Activated B cell treated with CpG ODN at 0.5 μM for 24 hours (primary cell): ENCODE measurements around the gene TCEANC. TPM values are rescaled to one million over a fixed set of nuclear protein-coding genes. Genes with fewer than 3 reads are reported as not detected.
"Not testable (repeated sequence)": the region's sequence is repeated elsewhere in the genome, so short reads cannot be mapped to it uniquely, and the experiment has no call there.

ENCODE experiments used
- ATAC-seq: fragments of 200-7000 bp; cut with Tn5 transposase; one replicate; pipeline ENCODE4 v1.10.0; 2021; ENCODE audit warnings: low read depth, mild to moderate bottlenecking, moderate library complexity
- CTCF ChIA-PET: fragments of 350-600 bp; sonication (Branson Sonifier 250); formaldehyde crosslinking; loops from one replicate; lab custom pipeline; 2021; ENCODE audit warnings: antibody characterized with exemption; lab: Charles Lee
- POLR2A ChIA-PET: fragments of 350-600 bp; sonication (Branson Sonifier 250); formaldehyde crosslinking; loops from one replicate; lab custom pipeline; 2021; ENCODE audit warnings: antibody characterized with exemption; lab: Charles Lee
- DNase-seq: peaks from one replicate; pipeline ENCODE4 v3.0.0; 2022
- H3K27ac Mint-ChIP-seq: one replicate; pipeline ENCODE4 v1.8.0; 2020; ENCODE audit warnings: mixed read lengths
- H3K27me3 Mint-ChIP-seq: one replicate; pipeline ENCODE4 v1.8.0; 2021; ENCODE audit warnings: mixed read lengths
- H3K36me3 Mint-ChIP-seq: one replicate; pipeline ENCODE4 v1.8.0; 2021; ENCODE audit warnings: low read depth, mixed read lengths
- H3K4me1 Mint-ChIP-seq: one replicate; pipeline ENCODE4 v1.8.0; 2021; ENCODE audit warnings: mixed read lengths
- H3K4me3 Mint-ChIP-seq: one replicate; pipeline ENCODE4 v1.8.0; 2020; ENCODE audit warnings: mild to moderate bottlenecking, mixed read lengths
- H3K9me3 Mint-ChIP-seq: one replicate; pipeline ENCODE4 v1.8.0; 2020; ENCODE audit warnings: mixed read lengths
- CTCF ChIP-seq: fragments of 200-600 bp; IDR thresholded peaks from one replicate; pipeline ENCODE4 v1.8.0; 2022; ENCODE audit warnings: antibody characterized with exemption, mild to moderate bottlenecking
- intact Hi-C: fragments of 100-400 bp; cut with micrococcal nuclease; formaldehyde crosslinking; loops from one replicate; pipeline ENCODE4 v1.15.1; 2024
- total RNA-seq: library from RNA; stranded (reverse); gene quantifications from 2 replicates; pipeline ENCODE4 v1.2.3, GENCODE V29; 2022

Gene TCEANC
- total RNA-seq, 1 donor from 2014 or later, result 5.9 TPM

GRCh38 chrX:13620207-13620606 lies 32.7 kb upstream of the TCEANC start:
- POLR2A ChIA-PET, result no interaction called here
- Mint-ChIP-seq H3K9me3 (no peaks in the 10 kb centered on the region), H3K27me3 (no peaks in the 10 kb centered on the region), H3K27ac (no peak overlapping the region), H3K4me1 (no peaks in the 10 kb centered on the region), H3K36me3 (no peaks in the 10 kb centered on the region), H3K4me3 (no peak overlapping the region)
- intact Hi-C loops, result no loop called here
- CTCF ChIA-PET, result no interaction called here
- ATAC-seq, result no peak
- DNase-seq, result no peak
- TF ChIP-seq CTCF, result no peak

GRCh38 chrX:13622401-13622964 lies 30.5 kb upstream of the TCEANC start:
- Mint-ChIP-seq H3K27me3 (no peaks in the 10 kb centered on the region), H3K4me1 (no peaks in the 10 kb centered on the region), H3K36me3 (no peaks in the 10 kb centered on the region), H3K9me3 (no peaks in the 10 kb centered on the region), H3K4me3 (no peak overlapping the region), H3K27ac (no peak overlapping the region)
- ChIA-PET CTCF (no interaction called here), POLR2A (no interaction called here)
- no peak for TF ChIP-seq CTCF
- DNase-seq, result no peak
- ATAC-seq, result no peak
- intact Hi-C loops, result no loop called here

GRCh38 chrX:13627306-13627705 lies 25.6 kb upstream of the TCEANC start:
- H3K4me1 Mint-ChIP-seq, result no peaks in the 10 kb centered on the region
- H3K4me3 Mint-ChIP-seq, result no peak overlapping the region
- CTCF ChIA-PET, result no interaction called here

GRCh38 chrX:13637224-13637623 lies 15.7 kb upstream of the TCEANC start:
- H3K27ac Mint-ChIP-seq, H3K36me3 Mint-ChIP-seq, POLR2A ChIA-PET, ATAC-seq, DNase-seq, H3K27me3 Mint-ChIP-seq, CTCF ChIA-PET, intact Hi-C loops, H3K4me1 Mint-ChIP-seq, H3K4me3 Mint-ChIP-seq: not testable (repeated sequence)
- peaks cover 12% of the 10 kb centered on the region for H3K9me3 Mint-ChIP-seq

More at GRCh38 chrX:13627306-13627705, 25.6 kb upstream of the TCEANC start:
- intact Hi-C loops, result no loop called here
- ATAC-seq (no peak), DNase-seq (no peak)
- H3K36me3 Mint-ChIP-seq, result no peaks in the 10 kb centered on the region
- no peak for TF ChIP-seq CTCF
- no peak overlapping the region for H3K27ac Mint-ChIP-seq
- no peaks in the 10 kb centered on the region for H3K9me3 Mint-ChIP-seq
- H3K27me3 Mint-ChIP-seq, result no peaks in the 10 kb centered on the region
- POLR2A ChIA-PET, result no interaction called here

GRCh38 chrX:13638021-13638420 lies 14.9 kb upstream of the TCEANC start:
- H3K27ac Mint-ChIP-seq, result no peak overlapping the region
- peaks cover 12% of the 10 kb centered on the region for H3K9me3 Mint-ChIP-seq
- H3K4me1 Mint-ChIP-seq, result no peaks in the 10 kb centered on the region
- no peak for TF ChIP-seq CTCF
- ATAC-seq (no peak), DNase-seq (no peak)
- H3K4me3 Mint-ChIP-seq, result no peak overlapping the region
- intact Hi-C loops, result no loop called here
- H3K36me3 Mint-ChIP-seq, result no peaks in the 10 kb centered on the region
- ChIA-PET CTCF (no interaction called here), POLR2A (no interaction called here)
- peaks cover 8% of the 10 kb centered on the region for H3K27me3 Mint-ChIP-seq

- CTCF ChIA-PET, result no interaction called here
- no peak overlapping the region for H3K4me3 Mint-ChIP-seq
- H3K4me1 Mint-ChIP-seq, result no peaks in the 10 kb centered on the region
- ATAC-seq (no peak), DNase-seq (no peak)
- intact Hi-C loops, result no loop called here
- no peak overlapping the region for H3K27ac Mint-ChIP-seq
- POLR2A ChIA-PET, result no interaction called here
- H3K9me3 Mint-ChIP-seq, result peaks cover 12% of the 10 kb centered on the region
- no peak for TF ChIP-seq CTCF
- H3K36me3 Mint-ChIP-seq, result no peaks in the 10 kb centered on the region
- peaks cover 8% of the 10 kb centered on the region for H3K27me3 Mint-ChIP-seq
Measured at GRCh38 chrX:13638826-13639225, 14.1 kb upstream of the TCEANC start.

GRCh38 chrX:13641684-13642083 lies 11.3 kb upstream of the TCEANC start:
- DNase-seq, result not testable (repeated sequence)

More at GRCh38 chrX:13641684-13642083, 11.3 kb upstream of the TCEANC start:
- H3K4me3 Mint-ChIP-seq, H3K4me1 Mint-ChIP-seq, H3K9me3 Mint-ChIP-seq, ATAC-seq, CTCF ChIA-PET, H3K27ac Mint-ChIP-seq, H3K36me3 Mint-ChIP-seq, POLR2A ChIA-PET, H3K27me3 Mint-ChIP-seq: not testable (repeated sequence)
- intact Hi-C loops, result loop anchor here (10.0 kb wide), 1 partner anchor 827 kb away; no protein-coding TSS in a partner anchor
